ENCODE measurements around the gene CORO2A. TPM values are rescaled to one million over a fixed set of nuclear protein-coding genes. Genes with fewer than 3 reads are reported as not detected.
A peak's percentile ranks its signal among the peaks of the same experiment; 100 is the strongest.

CORO2A gene
- total and polyA plus RNA-seq, 8 donors: 8.1 to 20.4 (median 9.3) TPM

DNA sequence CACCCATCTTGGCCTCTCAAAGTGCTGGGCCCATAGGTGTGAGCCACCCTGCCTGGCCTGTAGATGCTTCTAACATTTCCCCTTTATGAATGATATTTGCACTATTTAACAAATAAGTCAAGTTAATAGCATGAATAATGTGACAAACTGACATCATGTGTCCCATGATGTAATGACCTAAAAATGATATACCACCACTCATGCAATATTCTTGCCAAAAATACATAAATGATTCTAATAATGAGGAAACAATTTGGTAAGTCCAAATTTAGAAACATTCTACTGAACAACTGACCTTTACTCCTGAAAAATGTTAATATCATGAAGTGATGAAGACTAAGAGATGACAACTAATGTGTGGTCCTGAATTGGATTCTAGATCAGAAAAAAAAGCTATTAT lies 39.9 kb downstream of the CORO2A start:
- Histone ChIP-seq H3K4me1 (peaks cover 2 to 15% of the 10 kb centered on the region in 2 donors), H3K9me3 (no peaks in the 10 kb centered on the region), H3K27ac (no peak overlapping the region), H3K27me3 (no peaks in the 10 kb centered on the region), H3K36me3 (peaks cover 0 to 8% of the 10 kb centered on the region in 2 donors), H3K4me3 (no peak overlapping the region)
- intact Hi-C loops (cut with DNase I): no loop called here
- ATAC-seq (no peak), DNase-seq (no peak)
- TF ChIP-seq, protein P1, sequence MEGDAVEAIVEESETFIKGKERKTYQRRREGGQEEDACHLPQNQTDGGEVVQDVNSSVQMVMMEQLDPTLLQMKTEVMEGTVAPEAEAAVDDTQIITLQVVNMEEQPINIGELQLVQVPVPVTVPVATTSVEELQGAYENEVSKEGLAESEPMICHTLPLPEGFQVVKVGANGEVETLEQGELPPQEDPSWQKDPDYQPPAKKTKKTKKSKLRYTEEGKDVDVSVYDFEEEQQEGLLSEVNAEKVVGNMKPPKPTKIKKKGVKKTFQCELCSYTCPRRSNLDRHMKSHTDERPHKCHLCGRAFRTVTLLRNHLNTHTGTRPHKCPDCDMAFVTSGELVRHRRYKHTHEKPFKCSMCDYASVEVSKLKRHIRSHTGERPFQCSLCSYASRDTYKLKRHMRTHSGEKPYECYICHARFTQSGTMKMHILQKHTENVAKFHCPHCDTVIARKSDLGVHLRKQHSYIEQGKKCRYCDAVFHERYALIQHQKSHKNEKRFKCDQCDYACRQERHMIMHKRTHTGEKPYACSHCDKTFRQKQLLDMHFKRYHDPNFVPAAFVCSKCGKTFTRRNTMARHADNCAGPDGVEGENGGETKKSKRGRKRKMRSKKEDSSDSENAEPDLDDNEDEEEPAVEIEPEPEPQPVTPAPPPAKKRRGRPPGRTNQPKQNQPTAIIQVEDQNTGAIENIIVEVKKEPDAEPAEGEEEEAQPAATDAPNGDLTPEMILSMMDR (IDR thresholded peaks at IDR 0.05): no peak

DNA sequence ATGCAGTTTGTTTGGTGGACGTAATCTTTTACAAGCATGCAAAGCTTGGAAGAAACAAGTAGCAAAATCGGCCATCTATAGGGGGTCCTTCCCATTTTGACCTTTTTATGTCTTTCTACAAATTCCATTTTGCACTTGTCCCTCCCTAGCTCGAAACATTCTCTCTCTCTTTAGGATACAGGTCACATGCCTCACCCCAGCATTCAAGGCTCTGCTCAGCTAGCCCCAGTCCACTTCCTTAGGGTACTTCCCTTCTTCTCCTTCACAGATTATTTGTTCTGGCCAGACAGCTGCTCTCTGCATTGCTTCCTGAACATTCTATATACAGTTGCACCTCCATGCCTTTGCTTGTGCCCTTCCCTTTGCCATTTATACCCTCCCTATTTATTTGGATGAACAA lies 41.7 kb downstream of the CORO2A start:
- no peaks in the 10 kb centered on the region for H3K27me3 ChIP-seq
- peaks cover 2 to 31% of the 10 kb centered on the region in 2 donors for H3K4me1 ChIP-seq
- no peaks in the 10 kb centered on the region for H3K9me3 ChIP-seq
- DNase-seq: no peak
- no peak overlapping the region for H3K4me3 ChIP-seq
- ATAC-seq: peak; percentile 31
- H3K27ac ChIP-seq: peak overlapping the region in 1 of 2 donors; percentile 45
- intact Hi-C loops (cut with DNase I): no loop called here
- no peaks in the 10 kb centered on the region for H3K36me3 ChIP-seq
- TF ChIP-seq, protein P1 (IDR thresholded peaks at IDR 0.05): no peak

DNA sequence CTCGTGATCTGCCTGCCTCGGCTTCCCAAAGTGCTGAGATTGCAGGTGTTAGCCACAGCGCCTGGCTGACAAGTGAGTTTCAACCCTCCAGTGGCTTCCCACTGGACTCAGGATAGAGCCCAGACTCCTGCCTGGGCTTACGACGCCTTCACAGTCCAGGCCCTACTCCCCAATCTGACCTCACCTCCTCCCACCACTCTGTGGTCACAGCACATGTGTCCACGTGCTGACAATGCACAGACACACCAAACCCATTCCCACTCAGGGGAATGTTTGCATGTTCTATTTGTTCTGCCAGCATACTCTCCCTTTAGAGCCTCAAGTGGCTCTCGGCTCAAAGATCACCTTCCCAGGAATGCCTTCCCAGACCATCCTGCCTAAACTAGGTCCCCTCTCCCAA lies 42.3 kb downstream of the CORO2A start:
- Histone ChIP-seq H3K4me1 (peaks cover 2 to 37% of the 10 kb centered on the region in 2 donors), H3K4me3 (no peak overlapping the region), H3K9me3 (no peaks in the 10 kb centered on the region), H3K27me3 (no peaks in the 10 kb centered on the region), H3K27ac (peak overlapping the region; percentile 19 to 45), H3K36me3 (no peaks in the 10 kb centered on the region)
- DNase-seq (peak in 1 of 4 donors; percentile 55), ATAC-seq (peak; percentile 47)
- TF ChIP-seq, protein P1 (IDR thresholded peaks at IDR 0.05): no peak
- intact Hi-C loops (cut with DNase I): no loop called here

DNA sequence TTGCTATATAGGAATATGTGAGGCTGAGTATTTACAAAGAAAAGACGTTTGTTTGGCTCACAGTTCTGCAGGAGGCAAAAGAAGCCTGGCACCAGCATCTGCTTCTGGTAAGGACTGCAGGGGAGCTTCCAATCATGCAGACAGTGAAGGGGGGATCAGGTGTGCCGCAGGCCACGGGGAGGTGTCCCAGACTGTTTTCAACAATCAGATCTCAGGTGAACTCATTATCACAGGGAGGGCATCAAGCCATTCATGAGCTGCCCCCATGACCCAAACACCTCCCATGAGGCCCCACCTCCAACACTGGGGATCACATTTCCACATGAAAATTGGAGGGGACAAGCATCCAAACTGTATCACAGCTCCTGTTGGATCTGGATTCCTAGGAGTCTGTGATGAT lies 43.0 kb downstream of the CORO2A start:
- H3K27ac ChIP-seq: no peak overlapping the region
- TF ChIP-seq, protein P1 (IDR thresholded peaks at IDR 0.05): no peak
- no peaks in the 10 kb centered on the region for H3K36me3 ChIP-seq
- H3K27me3 ChIP-seq: no peaks in the 10 kb centered on the region
- H3K4me1 ChIP-seq: peaks cover 2 to 39% of the 10 kb centered on the region in 2 donors
- intact Hi-C loops (cut with DNase I): no loop called here
- no peaks in the 10 kb centered on the region for H3K9me3 ChIP-seq
- H3K4me3 ChIP-seq: no peak overlapping the region
- no peak for ATAC-seq
- DNase-seq: no peak

DNA sequence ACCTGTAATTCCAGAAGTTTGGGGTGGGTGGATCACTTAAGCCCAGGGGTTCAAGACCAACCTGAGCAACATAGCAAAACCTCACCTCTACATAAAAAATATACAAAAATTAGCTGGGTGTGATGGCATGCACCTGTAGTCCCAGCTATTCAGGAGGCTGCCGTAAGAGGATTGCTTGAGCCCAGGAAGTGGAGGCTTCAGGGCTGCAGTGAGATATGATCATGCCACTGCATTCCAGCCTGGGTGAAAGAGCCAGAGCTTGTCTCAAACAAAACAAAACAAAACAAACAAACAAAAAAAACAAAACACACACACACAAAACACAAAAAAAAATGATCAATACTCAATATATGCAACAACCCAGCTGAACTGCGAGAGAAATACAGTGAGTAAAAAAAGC lies 44.0 kb downstream of the CORO2A start:
- H3K27ac ChIP-seq: no peak overlapping the region
- no peaks in the 10 kb centered on the region for H3K27me3 ChIP-seq
- TF ChIP-seq, protein P1 (IDR thresholded peaks at IDR 0.05): no peak
- H3K36me3 ChIP-seq: no peaks in the 10 kb centered on the region
- intact Hi-C loops (cut with DNase I): no loop called here
- H3K9me3 ChIP-seq: no peaks in the 10 kb centered on the region
- peaks cover 2 to 39% of the 10 kb centered on the region in 2 donors for H3K4me1 ChIP-seq
- no peak overlapping the region for H3K4me3 ChIP-seq
- no peak for DNase-seq
- no peak for ATAC-seq
